H9 (cell line): ENCODE measurements around the gene BLTP3A. TPM values are rescaled to one million over a fixed set of nuclear protein-coding genes. Genes with fewer than 3 reads are reported as not detected.
"Not testable (repeated sequence)": the region's sequence is repeated elsewhere in the genome, so short reads cannot be mapped to it uniquely, and the experiment has no call there.

Experiments
- DNase-seq: peaks from one replicate; pipeline ENCODE4 v3.0.0-alpha.2; 2017
- H2AFZ ChIP-seq: one replicate; pipeline ENCODE4 v1.6.1; 2013; ENCODE audit warnings: mild to moderate bottlenecking, low read length, control low read depth, moderate library complexity
- H2AK5ac ChIP-seq: 2 replicates; pipeline ENCODE4 v1.6.1; 2013; ENCODE audit warnings: low read length, control low read depth, mixed read lengths; ENCODE audit not compliant: insufficient read length
- H2BK120ac ChIP-seq: one replicate; pipeline ENCODE4 v1.6.1; 2013; ENCODE audit warnings: low read depth, mild to moderate bottlenecking, low read length, control low read depth, inconsistent platforms; ENCODE audit not compliant: poor library complexity, severe bottlenecking
- H2BK12ac ChIP-seq: 2 replicates; pipeline ENCODE4 v1.6.1; 2013; ENCODE audit warnings: low read length, control low read depth, mixed read lengths, low read depth; ENCODE audit not compliant: insufficient read length
- H2BK15ac ChIP-seq: 2 replicates; pipeline ENCODE4 v1.6.1; 2013; ENCODE audit warnings: low read depth, low read length, control low read depth
- H2BK20ac ChIP-seq: one replicate; pipeline ENCODE4 v1.6.1; 2013; ENCODE audit warnings: low read depth, mild to moderate bottlenecking, low read length, control low read depth, inconsistent platforms; ENCODE audit not compliant: poor library complexity, severe bottlenecking
- H2BK5ac ChIP-seq: 2 replicates; pipeline ENCODE4 v1.6.1; 2013; ENCODE audit warnings: low read length, control low read depth, mixed read lengths; ENCODE audit not compliant: insufficient read length
- H3K14ac ChIP-seq: 2 replicates; pipeline ENCODE4 v1.6.1; 2013; ENCODE audit warnings: low read length, control low read depth; ENCODE audit not compliant: insufficient read depth
- H3K18ac ChIP-seq: 2 replicates; pipeline ENCODE4 v1.6.1; 2013; ENCODE audit warnings: low read depth, mild to moderate bottlenecking, mixed read lengths, low read length, control low read depth; ENCODE audit not compliant: insufficient read length
- H3K23ac ChIP-seq: 2 replicates; pipeline ENCODE4 v1.6.1; 2013; ENCODE audit warnings: low read length, control low read depth, mixed read lengths, low read depth; ENCODE audit not compliant: insufficient read length
- H3K23me2 ChIP-seq: 2 replicates; pipeline ENCODE4 v1.6.1; 2013; ENCODE audit warnings: low read depth, mild to moderate bottlenecking, mixed read lengths, low read length, control low read depth; ENCODE audit not compliant: insufficient read length, poor library complexity, severe bottlenecking
- H3K27ac ChIP-seq: 2 replicates; pipeline ENCODE4 v1.5.1; 2013; ENCODE audit warnings: low read length, control low read depth, mixed read lengths, low read depth; ENCODE audit not compliant: insufficient read length
- H3K27me3 ChIP-seq: 2 replicates; pipeline ENCODE4 v1.6.1; 2013; ENCODE audit warnings: low read length, control low read depth, inconsistent platforms; ENCODE audit not compliant: insufficient read depth
- H3K4ac ChIP-seq: 2 replicates; pipeline ENCODE4 v1.6.1; 2013; ENCODE audit warnings: low read depth, mild to moderate bottlenecking, control low read depth, inconsistent platforms, low read length, moderate library complexity
- H3K4me1 ChIP-seq: 2 replicates; pipeline ENCODE4 v1.6.1; 2013; ENCODE audit warnings: low read length, control low read depth, inconsistent platforms; ENCODE audit not compliant: insufficient read depth
- H3K4me2 ChIP-seq: 2 replicates; pipeline ENCODE4 v1.6.1; 2013; ENCODE audit warnings: low read length, control low read depth, mixed read lengths; ENCODE audit not compliant: insufficient read length, insufficient read depth
- H3K56ac ChIP-seq: 2 replicates; pipeline ENCODE4 v1.6.1; 2013; ENCODE audit warnings: low read depth, mild to moderate bottlenecking, mixed read lengths, low read length, control low read depth; ENCODE audit not compliant: insufficient read length
- H3K79me1 ChIP-seq: 2 replicates; pipeline ENCODE4 v1.6.1; 2013; ENCODE audit warnings: low read depth, mild to moderate bottlenecking, moderate library complexity, low read length, control low read depth, inconsistent platforms; ENCODE audit not compliant: insufficient read depth, poor library complexity, severe bottlenecking
- H3K79me2 ChIP-seq: 2 replicates; pipeline ENCODE4 v1.6.1; 2013; ENCODE audit warnings: low read length, control low read depth, inconsistent platforms; ENCODE audit not compliant: insufficient read depth
- H3K9ac ChIP-seq: 2 replicates; pipeline ENCODE4 v1.6.1; 2013; ENCODE audit warnings: low read length, control low read depth, mixed read lengths; ENCODE audit not compliant: insufficient read length; ENCODE audit errors: extremely low read depth
- H3K9me3 ChIP-seq: one replicate; pipeline ENCODE4 v1.6.1; 2013; ENCODE audit warnings: low read depth, low read length, inconsistent platforms; ENCODE audit not compliant: control insufficient read depth
- H3T11ph ChIP-seq: one replicate; pipeline ENCODE4 v1.6.1; 2013; ENCODE audit warnings: mild to moderate bottlenecking, low read length, control low read depth, inconsistent platforms
- H4K20me1 ChIP-seq: one replicate; pipeline ENCODE4 v1.6.1; 2013; ENCODE audit not compliant: control insufficient read depth, insufficient read length, insufficient read depth
- H4K5ac ChIP-seq: 2 replicates; pipeline ENCODE4 v1.6.1; 2013; ENCODE audit warnings: low read depth, mild to moderate bottlenecking, mixed read lengths, low read length, control low read depth; ENCODE audit not compliant: insufficient read length
- H4K8ac ChIP-seq: replicated peaks from 2 replicates; pipeline ENCODE4 v1.6.1; 2013; ENCODE audit warnings: low read length, control low read depth, mixed read lengths, low read depth; ENCODE audit not compliant: insufficient read length
- H4K91ac ChIP-seq: 2 replicates; pipeline ENCODE4 v1.6.1; 2013; ENCODE audit warnings: low read depth, mild to moderate bottlenecking, moderate library complexity, mixed read lengths, low read length, control low read depth; ENCODE audit not compliant: insufficient read length
- H3K27ac Mint-ChIP-seq, 3 experiments: 2 replicates in 2 of 3; 3 replicates in 1 of 3; pipeline ENCODE4 v1.8.0; 2020 to 2021; ENCODE audit warnings: mixed read lengths in 3 of 3, mild to moderate bottlenecking in 1 of 3, moderate library complexity in 1 of 3
- H3K27me3 Mint-ChIP-seq: 2 replicates; pipeline ENCODE4 v1.8.0; 2021; ENCODE audit warnings: low read depth, mild to moderate bottlenecking, moderate library complexity, mixed read lengths
- H3K36me3 Mint-ChIP-seq, 3 experiments: 2 replicates in 2 of 3; 3 replicates in 1 of 3; pipeline ENCODE4 v1.8.0; 2020 to 2021; ENCODE audit warnings: low read depth in 3 of 3, mixed read lengths in 3 of 3; ENCODE audit not compliant: insufficient read depth in 1 of 3
- H3K4me1 Mint-ChIP-seq, 2 experiments: 2 replicates each; pipeline ENCODE4 v1.8.0; 2020; ENCODE audit warnings: mixed read lengths in 2 of 2
- H3K4me3 Mint-ChIP-seq, 2 experiments: 2 replicates in 1 of 2; 3 replicates in 1 of 2; pipeline ENCODE4 v1.8.0; 2020 to 2021; ENCODE audit warnings: mild to moderate bottlenecking in 2 of 2, mixed read lengths in 2 of 2, moderate library complexity in 1 of 2
- H3K9me3 Mint-ChIP-seq, 2 experiments: 2 replicates in 1 of 2; 3 replicates in 1 of 2; pipeline ENCODE4 v1.8.0; 2020; ENCODE audit warnings: mild to moderate bottlenecking in 2 of 2, mixed read lengths in 2 of 2, moderate library complexity in 1 of 2
- CTCF ChIP-seq: fragments of 200-600 bp; sonication (generic); conservative IDR thresholded peaks from 3 replicates; pipeline ENCODE4 v1.8.0; 2021; ENCODE audit warnings: antibody characterized with exemption, mild to moderate bottlenecking
- WGBS: extraction: QIAGEN DNeasy Blood & Tissue Kit; methylation state at CpG from one replicate; pipeline ENCODE4 v1.1.7; 2013; ENCODE audit warnings: missing lambda C conversion rate, low lambda C conversion rate, mixed read lengths; ENCODE audit not compliant: insufficient read length; ENCODE audit errors: extremely low coverage; 5-methylcytosine and 5-hydroxymethylcytosine counted together
- total RNA-seq: library from RNA; stranded (reverse); gene quantifications from 2 replicates; pipeline ENCODE4 v1.2.1, GENCODE V29; 2021

Gene BLTP3A
- total RNA-seq, 1 experiment from 2014 or later: 17.8 TPM

GRCh38 chr6:34804543-34804942, 12.7 kb downstream of the BLTP3A start:
- no peak overlapping the region for H2BK15ac ChIP-seq
- no peaks in the 10 kb centered on the region for H3K27me3 Mint-ChIP-seq
- no peaks in the 10 kb centered on the region for H3K27me3 ChIP-seq

GRCh38 chr6:34805074-34805473, 13.2 kb downstream of the BLTP3A start:
- H3K23ac ChIP-seq, H3K9me3 Mint-ChIP-seq, H3K4me3 Mint-ChIP-seq, H3K4me1 Mint-ChIP-seq, H2AFZ ChIP-seq, H4K20me1 ChIP-seq, H2BK120ac ChIP-seq, H3K14ac ChIP-seq, H3K9ac ChIP-seq, H2BK20ac ChIP-seq, H4K5ac ChIP-seq, H3K18ac ChIP-seq, H3K27ac ChIP-seq, H3K23me2 ChIP-seq, H3K27me3 ChIP-seq, H4K91ac ChIP-seq, H4K8ac ChIP-seq, H3K56ac ChIP-seq, H3K36me3 Mint-ChIP-seq, H3T11ph ChIP-seq, H3K4ac ChIP-seq, H2AK5ac ChIP-seq, H3K79me2 ChIP-seq, H3K9me3 ChIP-seq, H3K27me3 Mint-ChIP-seq, DNase-seq, H2BK12ac ChIP-seq, H3K4me2 ChIP-seq, H3K27ac Mint-ChIP-seq, H3K4me1 ChIP-seq, H2BK5ac ChIP-seq, H2BK15ac ChIP-seq, H3K79me1 ChIP-seq: not testable (repeated sequence)
- no CpG with 5 or more reads among the region's 6 CpGs for WGBS

More at GRCh38 chr6:34804543-34804942, 12.7 kb downstream of the BLTP3A start:
- Mint-ChIP-seq H3K27ac (no peak overlapping the region), H3K36me3 (no peaks in the 10 kb centered on the region), H3K4me3 (no peak overlapping the region), H3K4me1 (peaks cover 0 to 3% of the 10 kb centered on the region in 2 experiments; a peak in 1 of 4 replicates), H3K9me3 (no peaks in the 10 kb centered on the region)
- H3K79me1 ChIP-seq: peaks cover 10% of the 10 kb centered on the region
- no peak overlapping the region for H2AFZ ChIP-seq
- H2BK5ac ChIP-seq: no peak overlapping the region
- no peak overlapping the region for H3K18ac ChIP-seq
- no peak for DNase-seq
- H3K56ac ChIP-seq: no peak overlapping the region
- H2AK5ac ChIP-seq: no peak overlapping the region
- H3K4me2 ChIP-seq: no peak overlapping the region
- H2BK20ac ChIP-seq: no peak overlapping the region
- no peak overlapping the region for H3K27ac ChIP-seq
- no peak overlapping the region for H4K5ac ChIP-seq
- no peak overlapping the region for H2BK12ac ChIP-seq
- H3T11ph ChIP-seq: no peak overlapping the region
- H3K9me3 ChIP-seq: no peaks in the 10 kb centered on the region
- H3K4ac ChIP-seq: no peak overlapping the region
- no peak overlapping the region for H4K91ac ChIP-seq
- H4K8ac ChIP-seq: no peak overlapping the region
- H4K20me1 ChIP-seq: no peaks in the 10 kb centered on the region
- no peaks in the 10 kb centered on the region for H3K23me2 ChIP-seq
- peaks cover 2% of the 10 kb centered on the region; the same call in 1 of the 2 replicates for H3K79me2 ChIP-seq
- no peak overlapping the region for H3K9ac ChIP-seq
- TF ChIP-seq CTCF: no peak
- H3K23ac ChIP-seq: peak overlapping the region; percentile 49
- no peaks in the 10 kb centered on the region for H3K4me1 ChIP-seq
- no peak overlapping the region for H3K14ac ChIP-seq
- H2BK120ac ChIP-seq: no peak overlapping the region
